DND-41 (cell line): ENCODE data around the gene C13orf46.
A peak's percentile ranks its signal among the peaks of the same experiment; 100 is the strongest.

ENCODE experiments used
- ATAC-seq: fragments of 200-7000 bp; cut with Tn5 transposase; 3 replicates; pipeline ENCODE4 v1.9.1; 2021; ENCODE audit warnings: low read depth; ENCODE audit not compliant: insufficient read depth
- DNase-seq: peaks from one replicate; pipeline ENCODE4 v3.0.0-alpha.2; 2020
- H2AFZ ChIP-seq: 2 replicates; pipeline ENCODE4 v1.6.0; 2012; ENCODE audit warnings: low read depth, low read length
- H3K27ac ChIP-seq: 2 replicates; pipeline ENCODE4 v1.5.1; 2012; ENCODE audit warnings: low read length, inconsistent platforms
- H3K27me3 ChIP-seq: fragments of 200-600 bp; sonication (generic); 2 replicates; pipeline ENCODE4 v1.6.0; 2012; ENCODE audit warnings: low read length, mild to moderate bottlenecking, inconsistent platforms; ENCODE audit not compliant: insufficient read depth, poor library complexity
- H3K36me3 ChIP-seq: 2 replicates; pipeline ENCODE4 v1.5.1; 2012; ENCODE audit warnings: low read length, inconsistent platforms; ENCODE audit not compliant: insufficient read depth
- H3K4me1 ChIP-seq: 2 replicates; pipeline ENCODE4 v1.5.1; 2012; ENCODE audit warnings: mild to moderate bottlenecking, low read length; ENCODE audit not compliant: insufficient read depth
- H3K4me2 ChIP-seq: 2 replicates; pipeline ENCODE4 v1.6.0; 2012; ENCODE audit warnings: mild to moderate bottlenecking, moderate library complexity, low read length, inconsistent platforms; ENCODE audit not compliant: insufficient read depth
- H3K4me3 ChIP-seq, 2 experiments: fragments of 200-600 bp in 1 of 2; shearing (Covaris generic) in 1 of 2; 2 replicates each; pipeline ENCODE4 v1.5.1; 2012 to 2016; ENCODE audit warnings: inconsistent platforms in 2 of 2, low read length in 2 of 2, mild to moderate bottlenecking in 2 of 2, low read depth in 1 of 2, moderate library complexity in 1 of 2
- H3K79me2 ChIP-seq: 2 replicates; pipeline ENCODE4 v1.6.0; 2012; ENCODE audit warnings: low read length, inconsistent platforms; ENCODE audit not compliant: insufficient read depth
- H3K9ac ChIP-seq: 2 replicates; pipeline ENCODE4 v1.6.0; 2012; ENCODE audit warnings: low read depth, mild to moderate bottlenecking, inconsistent platforms, low read length, moderate library complexity
- H3K9me3 ChIP-seq: 2 replicates; pipeline ENCODE4 v1.5.1; 2012; ENCODE audit warnings: low read length, moderate library complexity, mild to moderate bottlenecking, inconsistent platforms; ENCODE audit not compliant: insufficient read depth, severe bottlenecking
- H4K20me1 ChIP-seq: 2 replicates; pipeline ENCODE4 v1.6.0; 2012; ENCODE audit warnings: low read length; ENCODE audit not compliant: insufficient read depth
- EZH2 ChIP-seq: IDR thresholded peaks from 3 replicates; pipeline ENCODE4 v1.6.1; 2012; ENCODE audit warnings: borderline replicate concordance, low read depth, mild to moderate bottlenecking, moderate library complexity, low read length, inconsistent platforms; ENCODE audit not compliant: severe bottlenecking
- TF ChIP-seq, protein P1 (sequence below): IDR thresholded peaks from 2 replicates; pipeline ENCODE4 v1.5.1; 2012; ENCODE audit warnings: borderline replicate concordance, low read length, moderate library complexity, mild to moderate bottlenecking; ENCODE audit not compliant: poor library complexity, severe bottlenecking; ENCODE audit errors: extremely low read depth

The C13orf46 gene

GRCh38 chr13:113905942-113906341 lies 67.9 kb downstream of the C13orf46 start:
- Histone ChIP-seq H3K4me1 (no peaks in the 10 kb centered on the region), H3K4me3 (no peak overlapping the region), H3K27me3 (peaks cover 24% of the 10 kb centered on the region), H3K9me3 (no peaks in the 10 kb centered on the region), H2AFZ (no peak overlapping the region), H3K27ac (no peak overlapping the region), H3K4me2 (no peak overlapping the region), H3K36me3 (no peaks in the 10 kb centered on the region), H3K9ac (no peak overlapping the region), H3K79me2 (no peaks in the 10 kb centered on the region), H4K20me1 (no peaks in the 10 kb centered on the region)
- TF ChIP-seq EZH2, result no peak
- TF ChIP-seq, protein P1, sequence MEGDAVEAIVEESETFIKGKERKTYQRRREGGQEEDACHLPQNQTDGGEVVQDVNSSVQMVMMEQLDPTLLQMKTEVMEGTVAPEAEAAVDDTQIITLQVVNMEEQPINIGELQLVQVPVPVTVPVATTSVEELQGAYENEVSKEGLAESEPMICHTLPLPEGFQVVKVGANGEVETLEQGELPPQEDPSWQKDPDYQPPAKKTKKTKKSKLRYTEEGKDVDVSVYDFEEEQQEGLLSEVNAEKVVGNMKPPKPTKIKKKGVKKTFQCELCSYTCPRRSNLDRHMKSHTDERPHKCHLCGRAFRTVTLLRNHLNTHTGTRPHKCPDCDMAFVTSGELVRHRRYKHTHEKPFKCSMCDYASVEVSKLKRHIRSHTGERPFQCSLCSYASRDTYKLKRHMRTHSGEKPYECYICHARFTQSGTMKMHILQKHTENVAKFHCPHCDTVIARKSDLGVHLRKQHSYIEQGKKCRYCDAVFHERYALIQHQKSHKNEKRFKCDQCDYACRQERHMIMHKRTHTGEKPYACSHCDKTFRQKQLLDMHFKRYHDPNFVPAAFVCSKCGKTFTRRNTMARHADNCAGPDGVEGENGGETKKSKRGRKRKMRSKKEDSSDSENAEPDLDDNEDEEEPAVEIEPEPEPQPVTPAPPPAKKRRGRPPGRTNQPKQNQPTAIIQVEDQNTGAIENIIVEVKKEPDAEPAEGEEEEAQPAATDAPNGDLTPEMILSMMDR, result no peak
- DNase-seq, result no peak
- ATAC-seq, result no peak

GRCh38 chr13:113905018-113905417 lies 68.9 kb downstream of the C13orf46 start:
- no peaks in the 10 kb centered on the region for H3K9me3 ChIP-seq
- peaks cover 22% of the 10 kb centered on the region for H3K27me3 ChIP-seq
- DNase-seq (no peak), ATAC-seq (no peak)
- H3K36me3 ChIP-seq, result no peaks in the 10 kb centered on the region
- no peak overlapping the region for H3K27ac ChIP-seq
- no peaks in the 10 kb centered on the region for H4K20me1 ChIP-seq
- no peak overlapping the region for H3K9ac ChIP-seq
- H3K4me3 ChIP-seq, result no peak overlapping the region
- H3K79me2 ChIP-seq, result no peaks in the 10 kb centered on the region
- H3K4me1 ChIP-seq, result no peaks in the 10 kb centered on the region
- TF ChIP-seq EZH2, result no peak
- TF ChIP-seq, protein P1, result no peak
- H3K4me2 ChIP-seq, result no peak overlapping the region
- H2AFZ ChIP-seq, result no peak overlapping the region

DNA sequence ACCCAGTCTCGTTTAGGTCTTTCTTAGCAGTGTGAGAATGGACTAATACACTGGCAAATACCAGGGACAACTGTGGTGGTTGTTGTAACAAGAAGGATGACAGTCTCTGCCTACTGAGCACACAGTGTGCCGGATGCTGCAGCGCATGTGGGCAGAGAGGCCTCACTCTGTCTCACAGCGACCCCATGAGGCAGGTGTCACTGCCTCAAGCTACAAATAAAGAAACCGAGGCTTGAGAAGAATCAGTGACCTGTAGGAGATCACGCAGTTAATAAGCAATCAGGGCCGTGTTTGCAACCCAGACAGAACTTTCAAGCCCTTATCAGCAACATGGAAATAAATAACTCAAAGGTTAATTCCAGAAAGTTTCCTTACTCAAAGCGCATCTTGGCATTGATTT lies 69.5 kb downstream of the C13orf46 start:
- Histone ChIP-seq H3K4me1 (no peaks in the 10 kb centered on the region), H3K9ac (no peak overlapping the region), H3K36me3 (no peaks in the 10 kb centered on the region), H3K9me3 (no peaks in the 10 kb centered on the region), H4K20me1 (no peaks in the 10 kb centered on the region), H3K79me2 (no peaks in the 10 kb centered on the region), H3K27me3 (peaks cover 22% of the 10 kb centered on the region), H2AFZ (no peak overlapping the region), H3K27ac (no peak overlapping the region), H3K4me3 (no peak overlapping the region), H3K4me2 (no peak overlapping the region)
- peak; percentile 24 for DNase-seq
- no peak for TF ChIP-seq EZH2
- TF ChIP-seq, protein P1, result peak; percentile 38
- ATAC-seq, result peak; percentile 60; the same call in 2 of the 3 replicates

DNA sequence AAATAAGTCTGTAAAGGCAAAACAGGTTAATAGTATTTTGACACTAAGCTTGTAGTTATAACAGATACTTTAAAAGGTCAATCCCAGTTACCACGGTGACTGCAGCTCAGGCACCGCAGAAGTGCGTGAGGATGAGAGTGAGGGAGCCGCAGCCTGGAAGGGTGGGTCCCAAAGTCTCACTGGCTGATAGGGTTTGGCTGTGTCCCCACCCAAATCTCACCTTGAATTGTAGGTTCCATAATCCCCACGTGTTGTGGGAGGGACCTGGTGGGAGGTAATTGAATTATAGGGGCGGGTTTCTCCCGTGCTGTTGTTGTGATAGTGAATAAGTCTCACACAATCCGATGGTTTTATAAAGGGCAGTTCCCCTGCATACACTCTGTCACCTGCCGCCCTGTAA lies 70.0 kb downstream of the C13orf46 start:
- Histone ChIP-seq H3K27me3 (peaks cover 18% of the 10 kb centered on the region), H3K4me1 (no peaks in the 10 kb centered on the region), H2AFZ (no peak overlapping the region), H3K79me2 (no peaks in the 10 kb centered on the region), H3K27ac (no peak overlapping the region), H3K4me2 (no peak overlapping the region), H3K9ac (no peak overlapping the region), H3K9me3 (no peaks in the 10 kb centered on the region), H3K36me3 (no peaks in the 10 kb centered on the region), H3K4me3 (no peak overlapping the region), H4K20me1 (no peaks in the 10 kb centered on the region)
- ATAC-seq (no peak), DNase-seq (no peak)
- no peak for TF ChIP-seq EZH2
- TF ChIP-seq, protein P1, result no peak
